Suppressor macrophage treated with lipopolysaccharide for 1 hour (primary cell): ENCODE data around the gene NEBL.

Experiments used
- DNase-seq, 3 donors: peaks; one replicate each; pipeline ENCODE4 v3.0.0-alpha.2; 2020 to 2022

The NEBL gene

GRCh38 chr10:20856484-20856883, 40.6 kb downstream of the NEBL start:
- no peak for DNase-seq

- peak; percentile 7 to 60 (median 45) for DNase-seq
Measured at GRCh38 chr10:20855398-20856038, 41.6 kb downstream of the NEBL start.

- no peak for DNase-seq
Measured at GRCh38 chr10:20853276-20853675, 43.8 kb downstream of the NEBL start.

- DNase-seq: no peak
Measured at GRCh38 chr10:20852303-20852702, 44.8 kb downstream of the NEBL start.

- DNase-seq: no peak
Measured at GRCh38 chr10:20847512-20847911, 49.6 kb downstream of the NEBL start.

- no peak for DNase-seq
Measured at GRCh38 chr10:20846263-20846662, 50.8 kb downstream of the NEBL start.

GRCh38 chr10:20841419-20841818, 55.7 kb downstream of the NEBL start:
- DNase-seq: no peak

GRCh38 chr10:20839910-20840309, 57.2 kb downstream of the NEBL start:
- DNase-seq: no peak

- DNase-seq: no peak
Measured at GRCh38 chr10:20839141-20839540, 58.0 kb downstream of the NEBL start.

- no peak for DNase-seq
Measured at GRCh38 chr10:20836401-20836800, 60.7 kb downstream of the NEBL start.

GRCh38 chr10:20835335-20835734, 61.8 kb downstream of the NEBL start:
- DNase-seq: no peak

GRCh38 chr10:20834825-20835224, 62.3 kb downstream of the NEBL start:
- no peak for DNase-seq

- DNase-seq: no peak
Measured at GRCh38 chr10:20822825-20823224, 74.3 kb downstream of the NEBL start.

- DNase-seq: no peak
Measured at GRCh38 chr10:20817646-20818045, 79.5 kb downstream of the NEBL start.

- no peak for DNase-seq
Measured at GRCh38 chr10:20817116-20817515, 80.0 kb downstream of the NEBL start.

GRCh38 chr10:20814116-20814515, 83.0 kb downstream of the NEBL start:
- no peak for DNase-seq

- no peak for DNase-seq
Measured at GRCh38 chr10:20811131-20811530, 86.0 kb downstream of the NEBL start.

- DNase-seq: no peak
Measured at GRCh38 chr10:20809631-20810030, 87.5 kb downstream of the NEBL start.

GRCh38 chr10:20806487-20806886, 90.6 kb downstream of the NEBL start:
- no peak for DNase-seq

- DNase-seq: no peak
Measured at GRCh38 chr10:20797290-20797689, 99.8 kb downstream of the NEBL start.

GRCh38 chr10:20795391-20795790, 101.7 kb downstream of the NEBL start:
- DNase-seq: no peak

GRCh38 chr10:20785174-20785573, 111.9 kb downstream of the NEBL start:
- no peak for DNase-seq

- DNase-seq: no peak
Measured at GRCh38 chr10:20778008-20778757, 118.9 kb downstream of the NEBL start.

GRCh38 chr10:20776384-20777118, 120.6 kb downstream of the NEBL start:
- DNase-seq: peak; percentile 19 to 62 (median 50)
